ENCODE results near the gene SPDYE2B. TPM values are rescaled to one million over a fixed set of nuclear protein-coding genes. Genes with fewer than 3 reads are reported as not detected.
"Not testable (repeated sequence)": the region's sequence is repeated elsewhere in the genome, so short reads cannot be mapped to it uniquely, and the experiment has no call there.

Gene SPDYE2B
- total and polyA plus RNA-seq, 9 of the 15 experiments (the other 6 are each of a cell fraction or from before 2014, with no cell fraction given) = not detected

GRCh38 chr7:102671166-102671955 lies 21.2 kb downstream of the SPDYE2B start, which contains the start of gene POLR2J2 (continued):
- TF ChIP-seq CTCF (IDR thresholded peaks at IDR 0.05 in 2 of 3, conservative IDR thresholded peaks at IDR 0.05 in 1 of 3; ENCODE audit: insufficient read depth in 2 of 3, low read depth in 1 of 3, low read length in 3 of 3) (peak in 2 of 3 experiments; percentile 12 to 25; a peak in 2 of 6 replicates), MEIS2 (IDR thresholded peaks at IDR 0.05; ENCODE audit: partially characterized antibody) (peak; percentile 16), SUPT5H (IDR thresholded peaks at IDR 0.05) (0 out of 2 replicates have a peak, but pooled peaks have one; percentile 24), RBFOX2 (IDR thresholded peaks at IDR 0.05; ENCODE audit: low read depth, low read length) (peak; percentile 68), GABPA (tag; conservative IDR thresholded peaks at IDR 0.05; ENCODE audit: low read depth) (peak; percentile 71), POLR2G (IDR thresholded peaks at IDR 0.05; ENCODE audit: low read depth, low read length) (peak; percentile 75), C11orf30 (IDR thresholded peaks at IDR 0.05; ENCODE audit: low read depth) (peak; percentile 67), TAF1 (IDR thresholded peaks at IDR 0.05; ENCODE audit: control insufficient read depth, extremely low read depth, insufficient read depth, low read length, severe bottlenecking) (peak; percentile 42)
- TF ChIP-seq, protein P1, sequence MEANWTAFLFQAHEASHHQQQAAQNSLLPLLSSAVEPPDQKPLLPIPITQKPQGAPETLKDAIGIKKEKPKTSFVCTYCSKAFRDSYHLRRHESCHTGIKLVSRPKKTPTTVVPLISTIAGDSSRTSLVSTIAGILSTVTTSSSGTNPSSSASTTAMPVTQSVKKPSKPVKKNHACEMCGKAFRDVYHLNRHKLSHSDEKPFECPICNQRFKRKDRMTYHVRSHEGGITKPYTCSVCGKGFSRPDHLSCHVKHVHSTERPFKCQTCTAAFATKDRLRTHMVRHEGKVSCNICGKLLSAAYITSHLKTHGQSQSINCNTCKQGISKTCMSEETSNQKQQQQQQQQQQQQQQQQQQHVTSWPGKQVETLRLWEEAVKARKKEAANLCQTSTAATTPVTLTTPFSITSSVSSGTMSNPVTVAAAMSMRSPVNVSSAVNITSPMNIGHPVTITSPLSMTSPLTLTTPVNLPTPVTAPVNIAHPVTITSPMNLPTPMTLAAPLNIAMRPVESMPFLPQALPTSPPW (CRISPR knock-in tag; IDR thresholded peaks at IDR 0.05) = peak; percentile 78
- TF ChIP-seq, protein P2, sequence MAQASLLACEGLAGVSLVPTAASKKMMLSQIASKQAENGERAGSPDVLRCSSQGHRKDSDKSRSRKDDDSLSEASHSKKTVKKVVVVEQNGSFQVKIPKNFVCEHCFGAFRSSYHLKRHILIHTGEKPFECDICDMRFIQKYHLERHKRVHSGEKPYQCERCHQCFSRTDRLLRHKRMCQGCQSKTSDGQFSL (CRISPR knock-in tag; IDR thresholded peaks at IDR 0.05) = not testable (repeated sequence)
- TF ChIP-seq, protein P2 (tag; IDR thresholded peaks at IDR 0.05) = peak in 1 of 2 experiments; percentile 72; a peak in 2 of 4 replicates

GRCh38 chr7:102671956-102672307 lies 21.8 kb downstream of the SPDYE2B start:
- H4K20me1 ChIP-seq (replicated peaks; ENCODE audit: control insufficient read depth, insufficient read depth, low read length); POLR2A ChIA-PET; H3K4me2 ChIP-seq (ENCODE audit: insufficient read depth, low read length); H3K36me3 ChIP-seq (ENCODE audit: control insufficient read depth, insufficient read depth, low read length); H3K4me1 ChIP-seq (replicated peaks in 1 of 2; ENCODE audit: control insufficient read depth in 2 of 2, insufficient read depth in 2 of 2, low read length in 2 of 2); BruUV-seq (replicated peaks); H3K9ac ChIP-seq (ENCODE audit: insufficient read depth in 1 of 2, low read depth in 2 of 2, low read length in 2 of 2); FAIRE-seq; H3K27ac ChIP-seq (ENCODE audit: extremely low read depth, low read depth, low read length); H3K9me3 ChIP-seq (replicated peaks; ENCODE audit: control insufficient read depth, insufficient read depth, low read depth, low read length); H3K79me2 ChIP-seq (ENCODE audit: control insufficient read depth, insufficient read depth, low read length); H2AFZ ChIP-seq (ENCODE audit: low read depth, low read length); H3K9me1 ChIP-seq (ENCODE audit: control insufficient read depth, insufficient read depth, low read length); intact Hi-C loops (cut with micrococcal nuclease); DNase-seq (ENCODE audit: extremely low read depth in 1 of 4, low spot score in 3 of 4); H3K27me3 ChIP-seq (ENCODE audit: control insufficient read depth in 2 of 2, insufficient read depth in 2 of 2, low read length in 2 of 2); H3K4me3 ChIP-seq; CTCF ChIA-PET (ENCODE audit: low intra/inter-chr PET ratio): not testable (repeated sequence)
- ATAC-seq = peak; percentile 71
- no CpG with 5 or more reads among the region's 9 CpGs for WGBS (ENCODE audit: insufficient coverage, low coverage, missing lambda C conversion rate)
- in situ Hi-C loops (cut with MboI) = loop anchor here (25.0 kb wide), 2 partner anchors 210 to 360 kb away; partner anchors contain the start of genes ALKBH4 and LRWD1
